ENCODE data around the gene PSAP. TPM values are rescaled to one million over a fixed set of nuclear protein-coding genes. Genes with fewer than 3 reads are reported as not detected.
A peak's percentile ranks its signal among the peaks of the same experiment; 100 is the strongest.

The PSAP gene
- total RNA-seq, 4 donors from 2014 or later: 425 to 693 (median 495) TPM

DNA sequence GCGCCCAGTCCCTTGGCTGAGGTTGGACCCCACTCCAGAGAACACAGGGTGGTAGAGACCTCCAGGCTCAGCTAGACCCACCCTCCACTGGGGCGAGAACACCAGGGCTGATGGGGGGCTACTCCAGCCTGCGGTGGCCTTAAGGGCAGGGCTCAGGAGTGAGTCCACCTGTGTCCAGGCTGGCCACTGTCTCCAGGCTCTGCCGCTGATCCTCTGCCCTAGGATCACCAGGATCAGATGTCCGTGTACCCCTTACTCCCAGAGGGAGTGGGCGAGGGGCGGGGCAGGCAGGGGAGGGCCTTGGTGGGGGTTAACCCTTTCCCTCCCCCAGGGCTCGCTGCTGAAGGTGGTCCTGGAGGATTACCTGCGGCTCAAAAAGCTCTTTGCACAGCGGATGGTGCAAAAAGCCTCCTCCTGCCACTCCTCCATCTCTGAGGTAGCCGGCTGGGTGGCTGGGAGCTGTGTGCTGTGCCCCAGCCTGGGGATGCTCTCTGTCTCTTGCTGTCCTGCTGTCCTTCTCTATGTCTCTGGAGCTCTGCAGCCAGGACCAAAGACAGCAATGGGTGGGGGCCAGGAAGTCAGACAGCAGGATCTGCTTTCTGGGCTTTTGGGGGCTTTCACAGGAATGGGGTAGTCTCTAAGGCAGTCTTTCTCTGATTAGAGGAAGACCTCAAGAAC is 38.0 kb downstream of the PSAP start:
- TF ChIP-seq POLR2A (IDR thresholded peaks at IDR 0.05) (no peak), CTCF (IDR thresholded peaks at IDR 0.05) (no peak)
- intact Hi-C loops (cut with DNase I; ENCODE audit: low total_unique reads): no loop called here
- DNase-seq (ENCODE audit: low spot score in 2 of 2): no peak
- 45 to 46% methylated on average over 6 to 10 of the region's 11 CpGs for WGBS, 2 donors
- no peak overlapping the region for H3K4me3 ChIP-seq (ENCODE audit: low read depth, poor library complexity, severe bottlenecking)

DNA sequence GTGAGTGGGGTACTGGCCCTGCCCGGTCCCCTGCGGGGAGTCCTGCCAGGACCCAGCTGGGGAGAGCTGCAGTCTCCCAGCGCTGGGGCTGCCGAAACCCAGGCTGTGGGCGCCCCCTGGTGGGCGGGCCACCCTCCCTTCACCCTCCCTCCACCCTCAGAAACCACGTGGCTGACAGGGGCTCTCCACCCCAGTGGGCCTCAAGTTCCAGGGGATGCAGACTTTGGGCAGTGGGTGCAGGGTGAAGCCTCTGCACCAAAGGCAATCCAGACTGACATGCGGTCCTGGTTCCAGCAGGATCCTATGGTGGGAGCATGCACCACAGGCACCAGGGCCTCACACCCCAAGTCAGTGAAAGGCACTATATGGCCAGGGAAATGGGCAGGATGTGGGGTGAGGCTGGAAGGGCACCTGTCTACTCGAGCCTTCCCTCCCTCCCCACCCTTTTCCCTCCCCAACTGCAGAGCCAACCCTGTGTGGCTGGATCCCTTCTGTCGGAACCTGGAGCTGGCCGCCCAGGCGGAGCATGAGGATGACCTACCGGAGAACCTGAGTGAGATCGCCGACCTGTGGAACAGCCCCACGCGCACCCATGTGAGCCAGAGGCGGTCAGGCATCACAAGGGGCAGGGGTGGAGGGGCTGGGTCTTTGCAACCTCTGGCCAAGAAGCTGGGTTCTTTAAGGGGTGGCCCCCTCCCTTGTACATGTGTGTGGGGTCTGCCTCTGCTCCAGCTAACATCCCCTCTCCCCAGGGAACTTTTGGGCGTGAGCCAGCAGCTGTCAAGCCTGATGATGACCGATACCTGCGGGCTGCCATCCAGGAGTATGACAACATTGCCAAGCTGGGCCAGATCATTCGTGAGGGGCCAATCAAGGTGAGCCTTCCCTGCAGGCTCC is 38.8 kb downstream of the PSAP start:
- DNase-seq (ENCODE audit: low spot score in 2 of 2): peak; percentile 46 to 93
- intact Hi-C loops (cut with DNase I; ENCODE audit: low total_unique reads): no loop called here

GRCh38 chr10:71811351-71811750 is 39.7 kb downstream of the PSAP start:
- intact Hi-C loops (cut with DNase I; ENCODE audit: low total_unique reads): no loop called here
- TF ChIP-seq CTCF (IDR thresholded peaks at IDR 0.05) (no peak), POLR2A (IDR thresholded peaks at IDR 0.05) (no peak)
- 85 to 89% methylated on average over 18 to 19 of the region's 19 CpGs for WGBS, 2 donors
- H3K4me3 ChIP-seq (ENCODE audit: low read depth, poor library complexity, severe bottlenecking): no peak overlapping the region
- no peak for DNase-seq (ENCODE audit: low spot score in 2 of 2)

More for the DNA sequence above, 38.8 kb downstream of the PSAP start:
- TF ChIP-seq CTCF (IDR thresholded peaks at IDR 0.05) (peak in 1 of 3 donors; percentile 51), POLR2A (IDR thresholded peaks at IDR 0.05) (no peak)
- 39 to 48% methylated on average over 13 to 20 of the region's 22 CpGs for WGBS, 2 donors
- H3K4me3 ChIP-seq (ENCODE audit: low read depth, poor library complexity, severe bottlenecking): no peak overlapping the region

DNA sequence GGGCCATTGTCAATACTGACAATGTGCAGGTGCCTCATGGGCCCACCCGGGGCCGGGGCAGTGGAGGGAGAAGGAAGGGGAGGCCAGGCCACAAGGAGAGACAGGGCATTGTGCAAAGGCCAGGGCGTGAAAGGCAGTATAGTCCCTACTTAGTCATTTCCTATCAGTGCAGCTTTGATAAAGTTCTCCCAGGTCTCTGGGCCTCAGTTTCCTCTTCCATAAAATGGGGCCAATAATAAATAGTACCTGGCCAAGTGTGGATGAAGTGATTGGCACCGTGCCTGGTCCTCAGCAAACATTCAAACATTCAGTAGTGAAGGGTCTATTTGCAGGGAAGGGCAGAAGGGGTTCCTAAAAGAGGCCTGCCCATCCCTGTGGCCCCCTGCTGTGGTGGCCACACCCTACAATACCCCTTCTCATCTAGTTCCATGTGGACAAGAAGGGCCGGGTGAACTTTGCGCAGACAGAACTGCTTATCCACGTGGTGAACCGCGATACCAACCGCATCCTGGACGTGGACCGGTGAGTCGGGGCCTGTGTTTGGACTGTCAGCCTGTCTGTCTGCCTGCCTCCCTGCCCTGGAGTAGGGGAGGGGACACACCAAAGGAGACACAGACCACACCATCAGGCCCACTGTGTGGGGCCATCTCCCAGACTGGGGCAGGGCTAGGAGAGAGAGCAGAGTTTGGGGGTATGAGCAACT is 40.9 kb downstream of the PSAP start:
- WGBS, 2 donors: 77 to 92% methylated on average over 13 of the region's 13 CpGs
- no peak for TF ChIP-seq POLR2A (IDR thresholded peaks at IDR 0.05)
- TF ChIP-seq CTCF (IDR thresholded peaks at IDR 0.05): no peak
- intact Hi-C loops (cut with DNase I; ENCODE audit: low total_unique reads): no loop called here
- no peak for DNase-seq (ENCODE audit: low spot score in 2 of 2)
- H3K4me3 ChIP-seq (ENCODE audit: low read depth, poor library complexity, severe bottlenecking): no peak overlapping the region

GRCh38 chr10:71809628-71810027 is 41.4 kb downstream of the PSAP start:
- 90 to 91% methylated on average over 25 of the region's 25 CpGs for WGBS, 2 donors
- intact Hi-C loops (cut with DNase I; ENCODE audit: low total_unique reads): no loop called here
- DNase-seq (ENCODE audit: low spot score in 2 of 2): no peak
- TF ChIP-seq POLR2A (IDR thresholded peaks at IDR 0.05): no peak
- no peak overlapping the region for H3K4me3 ChIP-seq (ENCODE audit: low read depth, poor library complexity, severe bottlenecking)
